ENCODE results near the gene TMOD1.

TMOD1 gene

DNA sequence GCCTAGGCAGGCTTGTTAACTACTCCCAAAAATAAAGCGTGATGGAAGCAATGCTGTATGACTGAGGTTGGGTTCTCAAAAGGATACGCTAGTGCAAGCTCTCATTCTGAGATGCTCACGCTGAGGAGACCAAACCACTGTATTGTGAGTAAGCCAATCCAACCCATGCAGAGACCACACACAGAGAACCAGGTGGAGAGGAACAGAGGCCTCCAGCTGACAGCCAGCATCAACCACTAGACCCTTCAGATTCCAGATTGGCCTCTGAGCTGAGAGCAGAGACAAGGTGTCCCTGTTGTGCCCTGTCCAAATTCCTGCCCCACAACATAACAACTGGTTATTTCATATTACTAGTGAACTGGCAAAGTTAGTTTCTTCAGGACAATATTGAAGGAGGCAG lies 127.2 kb downstream of the TMOD1 start:
- ChIA-PET POLR2A (ENCODE audit: low non-redundant PET) (no interaction called here), CTCF (interaction anchor here (0.5 to 0.9 kb wide), 2 partner anchors 9 to 13 kb away, joined by 3 to 4 read pairs; no protein-coding TSS in a partner anchor)
- DNase-seq (ENCODE audit: low spot score): no peak
- TF ChIP-seq, protein P1, sequence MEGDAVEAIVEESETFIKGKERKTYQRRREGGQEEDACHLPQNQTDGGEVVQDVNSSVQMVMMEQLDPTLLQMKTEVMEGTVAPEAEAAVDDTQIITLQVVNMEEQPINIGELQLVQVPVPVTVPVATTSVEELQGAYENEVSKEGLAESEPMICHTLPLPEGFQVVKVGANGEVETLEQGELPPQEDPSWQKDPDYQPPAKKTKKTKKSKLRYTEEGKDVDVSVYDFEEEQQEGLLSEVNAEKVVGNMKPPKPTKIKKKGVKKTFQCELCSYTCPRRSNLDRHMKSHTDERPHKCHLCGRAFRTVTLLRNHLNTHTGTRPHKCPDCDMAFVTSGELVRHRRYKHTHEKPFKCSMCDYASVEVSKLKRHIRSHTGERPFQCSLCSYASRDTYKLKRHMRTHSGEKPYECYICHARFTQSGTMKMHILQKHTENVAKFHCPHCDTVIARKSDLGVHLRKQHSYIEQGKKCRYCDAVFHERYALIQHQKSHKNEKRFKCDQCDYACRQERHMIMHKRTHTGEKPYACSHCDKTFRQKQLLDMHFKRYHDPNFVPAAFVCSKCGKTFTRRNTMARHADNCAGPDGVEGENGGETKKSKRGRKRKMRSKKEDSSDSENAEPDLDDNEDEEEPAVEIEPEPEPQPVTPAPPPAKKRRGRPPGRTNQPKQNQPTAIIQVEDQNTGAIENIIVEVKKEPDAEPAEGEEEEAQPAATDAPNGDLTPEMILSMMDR (conservative IDR thresholded peaks at IDR 0.05; ENCODE audit: low read depth): no peak
- H3K27ac ChIP-seq: no peak overlapping the region

DNA sequence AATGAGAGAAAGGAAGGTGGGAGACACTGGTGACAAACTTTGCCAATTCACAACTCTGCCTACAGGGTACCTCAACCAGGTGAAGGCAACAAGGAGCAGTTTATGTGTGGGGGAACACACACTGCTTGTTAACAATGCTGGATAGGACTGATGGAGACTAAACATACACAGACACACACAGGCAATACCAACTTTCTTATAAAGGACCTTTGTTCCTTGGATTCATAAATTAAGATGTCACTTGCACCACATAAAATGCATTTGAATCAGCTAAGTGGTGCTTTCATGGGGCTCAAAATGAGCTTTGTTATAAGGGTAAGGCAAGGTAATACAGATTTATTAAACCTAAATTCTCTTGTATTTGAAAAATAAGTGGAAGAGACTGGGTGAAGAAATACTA lies 127.7 kb downstream of the TMOD1 start:
- TF ChIP-seq, protein P1 (conservative IDR thresholded peaks at IDR 0.05; ENCODE audit: low read depth): no peak
- POLR2A ChIA-PET (ENCODE audit: low non-redundant PET): no interaction called here
- CTCF ChIA-PET: interaction anchor here (0.9 kb wide), 1 partner anchor 13 kb away, joined by 4 read pairs; no protein-coding TSS in a partner anchor
- no peak for DNase-seq (ENCODE audit: low spot score)
- no peak overlapping the region for H3K27ac ChIP-seq

DNA sequence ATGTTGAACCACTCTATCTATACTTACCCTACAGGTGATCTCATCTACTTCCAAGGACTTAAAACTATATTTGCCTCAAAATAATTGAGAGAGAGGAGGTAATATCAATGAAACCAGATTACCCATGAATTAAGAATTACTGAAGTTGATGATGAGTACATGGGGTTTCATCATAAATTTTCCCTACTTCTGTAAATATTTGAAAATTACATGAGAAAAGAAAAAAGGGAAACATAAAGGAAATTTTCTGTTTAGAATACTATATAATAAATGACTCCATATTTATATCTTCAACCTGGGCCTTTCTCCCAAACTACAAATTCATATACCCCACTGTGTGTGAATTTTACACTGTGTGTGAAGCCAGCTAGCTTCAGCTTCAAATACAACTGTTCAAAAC lies 129.1 kb downstream of the TMOD1 start:
- TF ChIP-seq, protein P1 (conservative IDR thresholded peaks at IDR 0.05; ENCODE audit: low read depth): no peak
- no peak overlapping the region for H3K27ac ChIP-seq
- ChIA-PET CTCF (interaction anchor here (0.6 kb wide), 1 partner anchor 48 kb away, joined by 4 read pairs; no protein-coding TSS in a partner anchor), POLR2A (ENCODE audit: low non-redundant PET) (no interaction called here)
- DNase-seq (ENCODE audit: low spot score): no peak

DNA sequence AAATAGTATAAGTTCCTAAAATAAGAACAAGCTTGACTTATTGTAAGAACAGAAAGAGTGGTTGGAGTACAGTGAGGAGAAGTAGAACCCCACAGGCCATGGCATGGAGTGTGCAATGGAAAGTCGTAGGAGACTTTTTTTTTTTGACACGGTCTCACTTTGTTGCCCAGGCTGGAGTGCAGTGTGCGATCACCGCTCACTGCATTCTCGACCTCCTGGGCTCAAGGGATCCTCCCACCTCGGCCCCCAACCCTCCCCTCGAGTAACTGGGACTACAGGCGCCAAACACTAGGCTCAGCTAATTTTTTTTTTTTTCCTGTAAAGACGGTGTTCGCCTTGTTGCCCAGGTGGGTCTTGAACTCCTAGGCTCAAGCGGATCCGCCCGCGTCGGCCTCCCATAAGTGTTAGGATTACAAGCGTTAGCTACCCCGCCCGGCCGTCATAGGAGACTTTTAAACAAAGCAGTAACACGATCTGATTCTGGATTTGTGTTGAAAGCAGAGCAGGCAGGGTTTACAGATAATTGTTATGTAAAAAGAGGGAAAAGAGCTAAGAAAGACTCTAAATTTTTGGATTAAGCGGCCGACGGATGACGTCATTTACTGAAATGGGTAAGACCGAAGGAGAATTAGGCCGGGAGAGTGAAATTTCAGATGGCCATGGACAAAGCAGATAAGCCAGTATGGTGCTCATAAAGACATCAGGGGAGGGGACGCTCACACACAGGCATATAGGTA lies 130.9 kb downstream of the TMOD1 start:
- peak overlapping the region; percentile 100 for H3K27ac ChIP-seq
- TF ChIP-seq, protein P1 (conservative IDR thresholded peaks at IDR 0.05; ENCODE audit: low read depth): no peak
- DNase-seq (ENCODE audit: low spot score): no peak
- ChIA-PET POLR2A (ENCODE audit: low non-redundant PET) (interaction anchor here (1.5 to 2.0 kb wide), 2 partner anchors 9 to 13 kb away, joined by 4 to 7 read pairs; no protein-coding TSS in a partner anchor), CTCF (interaction anchor here (0.6 to 1.3 kb wide), 4 partner anchors 8 to 79 kb away, joined by 3 to 5 read pairs (median 4); no protein-coding TSS in a partner anchor)

DNA sequence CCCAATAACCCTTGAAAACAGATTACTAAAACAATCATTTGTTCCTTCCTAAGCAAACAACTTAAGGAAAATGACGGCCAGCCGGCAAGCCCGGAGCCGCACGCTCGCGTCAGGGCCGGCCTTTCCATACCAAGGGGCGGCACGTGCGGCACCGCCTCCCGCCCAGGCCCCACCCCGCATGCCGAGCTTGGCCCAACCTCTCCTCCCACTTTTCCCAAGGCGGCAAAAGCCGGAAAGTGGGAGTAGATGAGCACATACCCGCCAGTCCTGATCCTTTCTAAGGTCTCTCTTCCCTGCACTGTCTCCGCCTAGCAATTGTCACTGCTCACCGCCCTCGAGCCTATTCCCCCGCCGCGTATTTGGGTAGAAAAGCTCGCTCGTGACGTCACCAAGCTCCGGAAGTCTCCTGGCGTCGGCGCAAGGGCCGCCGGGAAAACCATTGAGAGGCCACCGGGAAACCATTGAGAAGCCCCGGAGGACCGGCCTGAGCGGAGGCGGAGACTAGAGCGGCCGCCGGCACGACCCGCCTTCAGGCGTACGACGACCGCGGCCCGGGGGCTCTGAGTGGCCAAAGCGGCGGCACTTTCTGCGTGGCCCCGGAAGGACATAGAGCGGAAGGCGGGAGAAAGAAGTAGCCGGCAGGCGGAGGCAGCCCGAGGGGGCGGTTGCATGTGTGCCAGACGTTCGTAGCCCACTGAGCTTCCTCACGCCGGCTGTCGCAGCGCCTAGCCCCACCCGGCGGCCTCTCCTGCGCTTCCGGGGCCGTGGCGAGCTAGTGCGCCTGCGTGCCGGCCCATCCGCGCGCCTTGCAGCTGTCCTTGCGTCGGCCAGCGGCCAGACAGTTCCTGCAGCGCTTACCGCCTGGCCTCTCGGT lies 131.8 kb downstream of the TMOD1 start, which contains the start of the genes NCBP1 and TSTD2:
NCBP1 (plus strand) TSS at position 837 of the 874 bp plus-strand sequence. CDS start 61 bp downstream, outside the sequence.
TSTD2 (minus strand) TSS at position 384 of the 874 bp plus-strand sequence. CDS start 5,806 bp downstream, outside the sequence.
- ChIA-PET POLR2A (ENCODE audit: low non-redundant PET) (interaction anchor here (0.5 to 2.0 kb wide), 9 partner anchors 10 to 778 kb away, joined by 3 to 7 read pairs (median 3); no protein-coding TSS in a partner anchor), CTCF (interaction anchor here (0.6 to 1.3 kb wide), 6 partner anchors 7 to 346 kb away, joined by 3 to 7 read pairs (median 4); no protein-coding TSS in a partner anchor)
- peak within 1 kb of the TSS; percentile 100 for H3K27ac ChIP-seq
- DNase-seq (ENCODE audit: low spot score): peak; percentile 99
- TF ChIP-seq, protein P1 (conservative IDR thresholded peaks at IDR 0.05; ENCODE audit: low read depth): no peak

Data from RWPE1 (cell line).